D721Med (cell line): Measurements from ENCODE around the gene TPST2.

Experiments
- DNase-seq: peaks from one replicate; pipeline ENCODE4 v3.0.0; 2011; ENCODE audit warnings: low spot score; ENCODE audit not compliant: insufficient read length
- FAIRE-seq: peaks from 2 replicates; lab custom pipeline; 2011; peaks lifted over from hg19 to GRCh38; lab: Jason Lieb, UNC
- CTCF ChIP-seq: IDR thresholded peaks from 2 replicates; pipeline ENCODE4 v1.5.1; 2012; ENCODE audit warnings: mild to moderate bottlenecking, control low read depth; ENCODE audit not compliant: insufficient read depth; ENCODE audit errors: missing control alignments

TPST2 gene

GRCh38 chr22:26629988-26630761, 40.2 kb upstream of the TPST2 start:
- TF ChIP-seq CTCF = no peak
- DNase-seq = no peak
- FAIRE-seq = no peak

GRCh38 chr22:26624803-26625202, 34.9 kb upstream of the TPST2 start:
- FAIRE-seq = no peak
- no peak for DNase-seq
- no peak for TF ChIP-seq CTCF

GRCh38 chr22:26623984-26624383, 34.1 kb upstream of the TPST2 start:
- FAIRE-seq = no peak
- no peak for DNase-seq
- no peak for TF ChIP-seq CTCF

- DNase-seq (no peak), FAIRE-seq (no peak)
- no peak for TF ChIP-seq CTCF
These were observed 31.7 kb upstream of the TPST2 start, which contains the start of gene CRYBA4 for GRCh38 chr22:26621663-26622062. TSS of gene CRYBA4 (plus strand) at chr22:26621963. CDS start at chr22:26622597, 634 bp downstream.

- DNase-seq = no peak
- TF ChIP-seq CTCF = no peak
- FAIRE-seq = no peak
These were observed 30.3 kb upstream of the TPST2 start for GRCh38 chr22:26620197-26620596.

GRCh38 chr22:26619510-26619909, 29.6 kb upstream of the TPST2 start:
- FAIRE-seq (no peak), DNase-seq (no peak)
- no peak for TF ChIP-seq CTCF

GRCh38 chr22:26618455-26618854, 28.5 kb upstream of the TPST2 start:
- TF ChIP-seq CTCF = no peak
- DNase-seq = no peak
- FAIRE-seq = no peak
